Stimulated activated CD4-positive, alpha-beta T cell treated with anti-CD3 and anti-CD28 coated beads, Interleukin-15, amount 100 ng/mL, for 48 hours (primary cell): ENCODE results near the gene PTPRN2.
A peak's percentile ranks its signal among the peaks of the same experiment; 100 is the strongest.
"Not testable (repeated sequence)": the region's sequence is repeated elsewhere in the genome, so short reads cannot be mapped to it uniquely, and the experiment has no call there.

Experiments
- DNase-seq, 2 donors: peaks; one replicate each; pipeline ENCODE4 v3.0.0-alpha.2; 2020; ENCODE audit warnings: low read depth in 2 of 2

PTPRN2 gene

GRCh38 chr7:157503229-157503628, 1084.4 kb downstream of the PTPRN2 start:
- DNase-seq = no peak

DNA sequence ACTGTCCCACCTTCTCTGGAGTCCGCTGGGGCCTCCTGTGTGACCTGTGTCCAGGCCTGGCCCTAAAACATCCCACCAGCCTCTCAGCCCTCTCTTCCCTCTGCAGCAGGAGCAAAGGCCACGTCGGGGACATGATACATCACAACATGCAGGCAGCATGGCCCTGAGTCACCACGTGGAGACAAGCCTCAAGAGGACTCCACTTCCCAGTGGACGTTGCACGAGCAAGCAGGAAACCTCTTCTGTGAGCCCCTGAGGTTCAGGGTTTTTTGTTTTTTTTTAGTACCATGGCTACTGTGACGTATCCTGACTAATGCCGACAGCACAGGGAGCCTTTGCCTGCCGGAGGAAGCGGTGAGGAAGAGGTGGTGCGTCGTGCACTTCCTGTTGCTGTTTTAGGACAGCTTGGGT, 1084.9 kb downstream of the PTPRN2 start:
- DNase-seq = peak; percentile 40 to 48

DNA sequence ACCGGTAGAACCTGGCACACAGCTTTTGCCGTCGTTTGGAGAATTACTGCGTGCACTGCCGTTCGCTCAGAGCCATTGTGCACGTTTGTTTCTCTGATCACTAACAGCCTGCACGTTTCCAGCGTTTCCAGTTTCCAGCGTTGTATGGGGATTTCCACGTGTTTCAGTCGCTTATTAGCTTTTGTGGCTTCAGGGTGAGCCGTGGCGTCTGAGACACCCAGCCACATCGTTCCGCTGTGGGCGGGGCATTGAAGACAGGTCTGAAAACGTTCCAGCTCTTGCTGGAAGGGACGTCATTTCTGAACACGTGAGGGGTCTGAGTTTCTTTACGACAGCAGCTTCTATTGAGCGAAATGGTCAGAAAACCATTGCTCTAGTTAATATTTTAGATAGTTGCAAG, 1086.0 kb downstream of the PTPRN2 start:
- no peak for DNase-seq

- not testable (repeated sequence) for DNase-seq
These were observed 1086.6 kb downstream of the PTPRN2 start for GRCh38 chr7:157500989-157501540.

- no peak for DNase-seq
These were observed 1087.3 kb downstream of the PTPRN2 start for GRCh38 chr7:157500171-157500960.

DNA sequence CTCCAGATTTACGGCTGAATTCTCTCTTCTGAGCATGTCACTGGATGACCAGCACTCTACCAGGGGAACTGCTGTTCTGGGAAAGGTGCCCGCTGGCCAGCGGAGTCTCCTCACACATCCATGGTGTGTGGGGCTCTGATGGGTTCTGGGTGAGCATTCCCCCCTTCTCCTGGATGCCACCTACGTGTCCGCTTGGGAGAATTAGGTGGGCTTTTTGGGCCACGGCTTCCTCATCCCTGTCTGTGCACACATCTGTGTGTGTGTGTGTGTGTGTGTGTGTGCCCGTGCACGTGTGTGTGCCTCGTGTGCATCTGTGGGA, 1087.8 kb downstream of the PTPRN2 start:
- DNase-seq = no peak

GRCh38 chr7:157499121-157499834, 1088.3 kb downstream of the PTPRN2 start:
- no peak for DNase-seq

DNA sequence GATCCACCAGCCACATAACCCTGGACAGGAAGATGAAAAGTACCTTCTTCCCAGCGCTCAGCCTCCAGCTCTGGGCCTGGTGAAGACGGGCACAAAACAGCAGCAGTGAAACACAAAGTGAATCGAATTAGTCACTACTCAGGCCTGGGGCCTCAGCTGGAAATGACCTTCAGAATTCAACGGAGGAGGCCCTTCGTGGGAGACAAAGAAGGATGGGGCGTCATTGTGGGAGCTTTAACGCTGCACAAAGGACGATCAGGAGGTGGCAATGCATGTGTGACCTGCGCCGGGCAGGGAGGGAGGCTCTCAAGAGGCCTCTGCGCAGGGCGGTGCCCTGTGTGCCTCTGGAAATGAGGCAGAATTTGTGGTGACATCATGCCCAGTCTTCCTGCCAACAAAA, 1089.0 kb downstream of the PTPRN2 start:
- DNase-seq = no peak

- no peak for DNase-seq
These were observed 1089.6 kb downstream of the PTPRN2 start for GRCh38 chr7:157497744-157498651.

DNA sequence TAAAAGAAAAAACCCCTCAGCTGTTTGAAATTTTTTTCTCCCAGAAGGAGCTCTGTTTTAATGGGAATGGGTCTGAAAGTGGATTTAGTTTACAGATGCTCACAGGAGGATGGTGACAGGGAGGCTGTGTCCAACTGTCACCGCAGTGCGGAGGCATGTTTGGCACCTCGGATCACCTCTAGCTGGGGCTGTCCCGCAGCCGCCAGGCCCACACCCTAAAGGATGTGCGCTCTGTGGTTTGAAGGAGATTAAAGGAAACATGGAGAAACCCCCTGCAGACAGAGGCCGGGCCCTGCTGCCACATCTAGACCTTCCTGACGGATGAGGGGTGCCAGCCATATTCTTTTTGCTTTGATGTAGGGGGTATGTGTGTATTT, 1090.3 kb downstream of the PTPRN2 start:
- DNase-seq = no peak

GRCh38 chr7:157496416-157497275, 1091.0 kb downstream of the PTPRN2 start:
- DNase-seq = no peak

DNA sequence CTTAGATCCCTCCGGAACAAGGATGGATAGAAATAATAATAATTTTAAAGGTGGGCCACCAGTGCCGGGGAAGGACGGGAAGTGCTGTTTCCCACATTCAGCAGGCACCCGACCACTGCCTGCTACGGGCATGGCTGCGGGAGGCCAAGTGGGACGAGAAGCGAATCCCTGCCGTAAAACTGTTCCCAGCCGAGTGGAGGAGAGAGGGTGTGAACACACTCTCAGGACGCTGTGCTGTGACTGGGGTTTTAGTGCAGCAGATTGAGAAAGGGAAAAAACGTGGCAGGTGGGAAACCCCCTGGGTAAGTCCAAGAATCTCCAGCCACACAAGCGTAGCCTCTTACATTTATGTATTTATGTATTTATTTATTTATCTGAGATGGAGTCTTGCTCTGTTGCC, 1092.0 kb downstream of the PTPRN2 start:
- DNase-seq = no peak

- DNase-seq = no peak
These were observed 1092.5 kb downstream of the PTPRN2 start for GRCh38 chr7:157495177-157495553.

DNA sequence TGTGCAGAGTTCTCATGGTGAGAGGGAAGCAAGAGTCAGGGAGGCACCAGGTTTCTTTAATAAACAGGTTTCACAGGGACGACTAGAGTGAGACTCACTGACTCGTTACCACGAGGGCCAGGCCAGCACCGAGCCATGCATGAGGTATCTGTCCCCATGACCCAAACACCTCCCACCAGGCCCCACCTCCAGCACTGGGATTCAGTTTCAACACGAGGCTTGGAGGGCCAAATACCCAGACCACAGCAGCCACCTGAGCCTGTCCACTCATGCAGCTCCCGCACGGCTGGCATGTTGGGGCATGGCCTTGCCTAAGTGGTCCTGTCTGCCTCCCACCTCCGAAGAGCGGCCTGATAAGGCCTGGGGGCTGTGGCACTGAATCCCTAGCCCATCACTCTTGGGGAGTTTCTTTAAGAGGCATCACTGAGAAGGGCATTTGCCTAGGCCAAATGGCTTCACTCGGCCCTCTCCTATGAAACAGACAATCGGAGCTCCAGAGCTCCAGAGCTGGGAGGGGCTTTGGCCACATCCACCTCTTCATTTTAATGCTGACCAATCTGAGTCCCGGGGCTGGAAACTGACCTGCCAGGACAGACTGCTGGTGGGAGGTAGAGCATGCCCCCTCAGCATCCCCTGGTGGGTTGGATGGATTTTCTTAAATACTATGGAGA, 1093.0 kb downstream of the PTPRN2 start:
- no peak for DNase-seq

- no peak for DNase-seq
These were observed 1093.8 kb downstream of the PTPRN2 start for GRCh38 chr7:157493776-157494175.

- DNase-seq = no peak
These were observed 1094.6 kb downstream of the PTPRN2 start for GRCh38 chr7:157493017-157493416.

DNA sequence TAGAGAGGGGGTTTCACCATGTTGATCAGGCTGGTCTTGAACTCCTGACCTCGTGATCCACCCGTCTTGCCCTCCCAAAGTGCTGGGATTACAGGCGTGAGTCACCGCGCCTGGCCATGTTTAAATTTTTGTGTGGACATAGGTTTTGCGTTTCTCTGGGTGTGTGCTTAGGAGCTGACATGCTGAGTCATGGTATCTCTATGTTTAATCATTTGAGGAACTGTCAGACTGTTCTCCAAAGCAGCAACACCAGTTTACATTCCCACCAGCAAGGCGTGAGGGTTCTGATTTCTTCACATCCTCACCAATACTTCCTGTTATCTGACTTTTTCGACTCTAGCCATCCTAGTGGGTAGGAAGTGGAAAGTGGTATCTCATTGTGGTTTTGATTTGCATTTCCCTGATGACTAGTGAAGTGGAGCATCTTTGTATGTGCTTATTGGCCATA, 1097.1 kb downstream of the PTPRN2 start:
- peak in 1 of 2 donors; percentile 41 for DNase-seq

DNA sequence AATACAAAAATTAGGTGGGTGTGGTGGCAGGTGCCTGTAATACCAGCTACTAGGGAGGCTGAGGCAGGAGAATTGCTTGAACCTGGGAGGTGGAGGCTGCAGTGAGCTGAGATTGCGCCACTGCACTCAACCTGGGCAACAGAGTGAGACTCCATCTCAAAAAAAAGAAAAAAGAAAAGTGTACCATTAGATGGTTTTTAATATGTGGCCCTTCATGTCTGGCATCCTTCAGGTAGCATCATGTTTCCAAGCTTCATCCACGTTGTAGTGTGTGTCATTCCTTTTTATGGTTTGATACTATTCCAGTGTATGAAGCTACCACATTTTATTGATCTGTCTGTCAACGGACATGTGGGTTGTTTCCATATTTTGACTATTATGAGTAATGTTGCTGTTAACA, 1097.8 kb downstream of the PTPRN2 start:
- DNase-seq = not testable (repeated sequence)
